Endothelial cell of umbilical vein (primary cell): Measurements from ENCODE around the gene PRDM12. TPM values are rescaled to one million over a fixed set of nuclear protein-coding genes. Genes with fewer than 3 reads are reported as not detected.

Experiments
- BruUV-seq: library from RNA; stranded (reverse); fragments of 400-500 nt; replicated peaks from 2 replicates; lab custom pipeline; 2021; lab: Mats Ljungman, UMichigan
- CTCF ChIA-PET: fragments of 300-600, 350-600 bp; sonication (Branson Sonifier 250); formaldehyde crosslinking; loops from one replicate; lab custom pipeline; 2021; ENCODE audit warnings: antibody characterized with exemption, inconsistent platforms; lab: Charles Lee
- POLR2A ChIA-PET: fragments of 300-600, 350-600 bp; sonication (Branson Sonifier 250); formaldehyde crosslinking; loops from one replicate; lab custom pipeline; 2021; ENCODE audit warnings: antibody characterized with exemption, inconsistent platforms; lab: Charles Lee
- DNase-seq: peaks from one replicate; pipeline ENCODE4 v3.0.0-alpha.2; 2011; ENCODE audit warnings: low read depth, low spot score
- FAIRE-seq: peaks from 2 replicates; lab custom pipeline; 2011; peaks lifted over from hg19 to GRCh38; lab: Jason Lieb, UNC
- H2AFZ ChIP-seq: 2 replicates; pipeline ENCODE4 v1.6.0; 2012; ENCODE audit warnings: low read depth, low read length, control low read depth, inconsistent platforms
- H3K27ac ChIP-seq: 2 replicates; pipeline ENCODE4 v1.5.1; 2011; ENCODE audit warnings: low read depth, mild to moderate bottlenecking, control low read depth, low read length, moderate library complexity; ENCODE audit not compliant: insufficient read depth
- H3K27me3 ChIP-seq, 2 experiments: 2 replicates each; pipeline versions ENCODE4 v1.6.0 to v1.6.1; 2011; ENCODE audit warnings: low read length in 2 of 2, mixed read lengths in 1 of 2; ENCODE audit not compliant: control insufficient read depth in 2 of 2, insufficient read depth in 2 of 2
- H3K36me3 ChIP-seq, 2 experiments: 2 replicates in 1 of 2; 3 replicates in 1 of 2; pipeline ENCODE4 v1.5.1; 2011; ENCODE audit warnings: low read length in 2 of 2, mild to moderate bottlenecking in 1 of 2, moderate library complexity in 1 of 2; ENCODE audit not compliant: control insufficient read depth in 2 of 2, insufficient read depth in 2 of 2; ENCODE audit errors: extremely low read depth in 1 of 2
- H3K4me1 ChIP-seq: 3 replicates; pipeline ENCODE4 v1.5.1; 2011; ENCODE audit warnings: mild to moderate bottlenecking, low read length; ENCODE audit not compliant: control insufficient read depth, insufficient read depth; ENCODE audit errors: extremely low read depth
- H3K4me2 ChIP-seq: 2 replicates; pipeline ENCODE4 v1.6.1; 2011; ENCODE audit warnings: low read length, control low read depth, mixed read lengths; ENCODE audit not compliant: insufficient read depth
- H3K4me3 ChIP-seq, 3 experiments: fragments of 200-600 bp in 1 of 3; sonication (generic), shearing (Covaris generic) in 1 of 3; replicated peaks in 1 of 3; 2 replicates each; pipeline ENCODE4 v1.5.1; 2011 to 2016; ENCODE audit warnings: control low read depth in 3 of 3, low read length in 3 of 3, mild to moderate bottlenecking in 2 of 3, inconsistent platforms in 1 of 3, low read depth in 1 of 3, moderate library complexity in 1 of 3; ENCODE audit not compliant: insufficient read depth in 1 of 3
- H3K79me2 ChIP-seq: 2 replicates; pipeline ENCODE4 v1.6.0; 2012; ENCODE audit warnings: low read length, inconsistent platforms; ENCODE audit not compliant: control insufficient read depth, insufficient read depth
- H3K9ac ChIP-seq: replicated peaks from 2 replicates; pipeline ENCODE3; 2011; ENCODE audit warnings: low read length, control low read depth; ENCODE audit not compliant: insufficient read depth; ENCODE audit errors: extremely low read depth
- H3K9me1 ChIP-seq: replicated peaks from 3 replicates; pipeline ENCODE4 v1.6.0; 2011; ENCODE audit warnings: mild to moderate bottlenecking, low read length; ENCODE audit not compliant: control insufficient read depth, insufficient read depth; ENCODE audit errors: extremely low read depth
- H3K9me3 ChIP-seq: replicated peaks from 2 replicates; pipeline ENCODE4 v1.5.1; 2012; ENCODE audit warnings: low read length, inconsistent platforms; ENCODE audit not compliant: control insufficient read depth, insufficient read depth
- H4K20me1 ChIP-seq: replicated peaks from 2 replicates; pipeline ENCODE3; 2011; ENCODE audit warnings: mild to moderate bottlenecking, low read length; ENCODE audit not compliant: control insufficient read depth, insufficient read depth; ENCODE audit errors: extremely low read depth
- EZH2 ChIP-seq: IDR thresholded peaks from 2 replicates; pipeline ENCODE4 v1.6.1; 2012; ENCODE audit warnings: borderline replicate concordance, low read depth, mild to moderate bottlenecking, moderate library complexity, low read length, inconsistent platforms; ENCODE audit not compliant: severe bottlenecking
- FOS ChIP-seq: IDR thresholded peaks from 2 replicates; pipeline ENCODE4 v1.6.1; 2011; ENCODE audit warnings: mild to moderate bottlenecking, low read length, moderate library complexity, borderline replicate concordance; ENCODE audit not compliant: insufficient read depth
- GATA2 ChIP-seq: IDR thresholded peaks from 2 replicates; pipeline ENCODE4 v1.7.0; 2011; ENCODE audit warnings: low read depth, mild to moderate bottlenecking, moderate library complexity, mixed read lengths, low read length; ENCODE audit not compliant: insufficient read length, insufficient read depth
- JUN ChIP-seq: IDR thresholded peaks from 2 replicates; pipeline ENCODE4 v1.6.1; 2011; ENCODE audit warnings: borderline replicate concordance, low read depth; ENCODE audit not compliant: insufficient read length, insufficient read depth
- MYC ChIP-seq: IDR thresholded peaks from one replicate; pipeline ENCODE4 v1.6.1; 2011; ENCODE audit warnings: mild to moderate bottlenecking, low read depth, low read length
- POLR2A ChIP-seq: IDR thresholded peaks from 2 replicates; pipeline ENCODE4 v1.6.1; 2012; ENCODE audit warnings: low read depth, mild to moderate bottlenecking, control low read depth, low read length
- POLR2AphosphoS5 ChIP-seq: IDR thresholded peaks from 2 replicates; pipeline ENCODE4 v1.6.1; 2012; ENCODE audit warnings: low read depth, mild to moderate bottlenecking, control low read depth, low read length, moderate library complexity; ENCODE audit not compliant: insufficient read depth
- dilution Hi-C: fragments of 300-500 bp; cut with MboI; formaldehyde crosslinking; loops from one replicate; pipeline ENCODE4 v1.15.0; 2019; ENCODE audit warnings: low sequenced_read_pairs; ENCODE audit not compliant: extremely low pct_ligation_motif_present
- intact Hi-C: fragments of 100-400 bp; cut with micrococcal nuclease; formaldehyde crosslinking; loops from one replicate; pipeline ENCODE4 v1.10.0; 2022
- polyA plus RNA-seq, 4 experiments: library from polyadenylated mRNA; depleted of rRNA in 3 of 4; stranded (reverse) in 3 of 4; unstranded in 1 of 4; fragments of >200 nt; gene quantifications; 2 replicates each; pipeline versions ENCODE4 v1.2.1 to v1.2.3, GENCODE V29; 2011 to 2012; ENCODE audit warnings: missing spikeins in 1 of 4
- total RNA-seq: library from RNA; stranded (reverse); gene quantifications from 2 replicates; pipeline ENCODE4 v1.2.3, GENCODE V29; 2021
- TF ChIP-seq, protein P1 (sequence below): IDR thresholded peaks from 2 replicates; pipeline ENCODE4 v1.6.1; 2011; ENCODE audit not compliant: insufficient read depth, insufficient read length
- TF ChIP-seq, protein P2 (sequence below), 2 donors: IDR thresholded peaks; 1 replicate in 1 of 2; 2 replicates in 1 of 2; pipeline ENCODE4 v1.5.1; 2011; ENCODE audit warnings: low read length in 2 of 2, mild to moderate bottlenecking in 2 of 2, moderate library complexity in 2 of 2, control low read depth in 1 of 2, inconsistent platforms in 1 of 2, low read depth in 1 of 2; ENCODE audit not compliant: insufficient read depth in 1 of 2; ENCODE audit errors: extremely low read depth in 1 of 2

PRDM12 gene
- total and polyA plus RNA-seq, 2 donors (not counting 3 experiments of a cell fraction or from before 2014, with no cell fraction given): not detected

DNA sequence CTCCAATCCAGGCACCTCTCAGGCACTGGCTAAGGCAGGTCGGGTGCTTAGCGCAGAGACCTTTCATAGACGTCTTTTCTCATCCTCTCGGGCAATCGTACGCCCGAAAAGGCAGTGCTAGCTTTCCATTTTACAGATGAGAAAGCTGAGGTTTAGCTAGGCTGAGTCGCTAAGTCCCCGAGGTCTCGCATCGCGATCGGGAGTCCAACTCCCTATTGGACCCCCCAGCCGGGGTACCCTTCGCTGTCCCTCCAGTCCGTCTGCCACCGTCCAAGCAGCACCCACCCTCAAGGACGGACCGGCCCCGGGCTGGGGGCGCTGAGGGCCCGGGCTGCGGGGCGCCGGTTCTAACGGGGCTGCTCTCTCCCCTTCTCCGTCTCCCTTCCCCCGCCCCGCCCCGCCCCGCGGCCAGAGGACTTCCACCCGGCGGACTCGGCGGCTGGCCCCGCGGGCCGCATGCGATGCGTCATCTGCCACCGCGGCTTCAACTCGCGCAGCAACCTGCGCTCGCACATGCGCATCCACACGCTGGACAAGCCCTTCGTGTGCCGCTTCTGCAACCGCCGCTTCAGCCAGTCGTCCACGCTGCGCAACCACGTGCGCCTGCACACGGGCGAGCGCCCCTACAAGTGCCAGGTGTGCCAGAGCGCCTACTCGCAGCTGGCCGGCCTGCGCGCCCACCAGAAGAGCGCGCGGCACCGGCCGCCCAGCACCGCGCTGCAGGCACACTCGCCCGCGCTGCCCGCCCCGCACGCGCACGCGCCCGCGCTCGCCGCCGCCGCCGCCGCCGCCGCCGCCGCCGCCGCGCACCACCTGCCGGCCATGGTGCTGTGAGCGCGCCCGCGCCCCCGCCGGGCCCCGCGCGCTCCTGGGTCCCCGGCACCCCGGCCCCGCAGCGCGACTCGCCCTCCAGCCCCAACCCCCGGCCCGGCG, 16.7 kb downstream of the PRDM12 start:
- ChIA-PET POLR2A (no interaction called here), CTCF (interaction anchor here (1.6 to 3.3 kb wide), 5 partner anchors 11 to 228 kb away, joined by 5 to 163 read pairs (median 13); partner anchors contain the start of gene EXOSC2)
- H4K20me1 ChIP-seq: no peaks in the 10 kb centered on the region
- H3K9ac ChIP-seq: no peak overlapping the region
- dilution Hi-C loops (loop anchor here (25.0 kb wide), 1 partner anchor 181 kb away; no protein-coding TSS in a partner anchor), intact Hi-C loops (loop anchor here (5.0 kb wide), 1 partner anchor 99 kb away; no protein-coding TSS in a partner anchor)
- no peaks in the 10 kb centered on the region for H3K79me2 ChIP-seq
- no peak for FAIRE-seq
- H3K9me1 ChIP-seq: no peaks in the 10 kb centered on the region
- no peaks in the 10 kb centered on the region for H3K9me3 ChIP-seq
- H3K27ac ChIP-seq: no peak overlapping the region
- H2AFZ ChIP-seq: peak overlapping the region; percentile 95
- H3K27me3 ChIP-seq: peaks cover 0 to 3% of the 10 kb centered on the region in 2 experiments
- peak overlapping the region; percentile 71 for H3K4me2 ChIP-seq
- TF ChIP-seq, protein P1, sequence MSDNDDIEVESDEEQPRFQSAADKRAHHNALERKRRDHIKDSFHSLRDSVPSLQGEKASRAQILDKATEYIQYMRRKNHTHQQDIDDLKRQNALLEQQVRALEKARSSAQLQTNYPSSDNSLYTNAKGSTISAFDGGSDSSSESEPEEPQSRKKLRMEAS: peak; percentile 94
- peak; percentile 53 for TF ChIP-seq FOS
- TF ChIP-seq EZH2: no peak
- no peak for TF ChIP-seq POLR2AphosphoS5
- TF ChIP-seq MYC: no peak
- TF ChIP-seq GATA2: no peak
- TF ChIP-seq JUN: no peak
- TF ChIP-seq POLR2A: no peak
- TF ChIP-seq, protein P2, sequence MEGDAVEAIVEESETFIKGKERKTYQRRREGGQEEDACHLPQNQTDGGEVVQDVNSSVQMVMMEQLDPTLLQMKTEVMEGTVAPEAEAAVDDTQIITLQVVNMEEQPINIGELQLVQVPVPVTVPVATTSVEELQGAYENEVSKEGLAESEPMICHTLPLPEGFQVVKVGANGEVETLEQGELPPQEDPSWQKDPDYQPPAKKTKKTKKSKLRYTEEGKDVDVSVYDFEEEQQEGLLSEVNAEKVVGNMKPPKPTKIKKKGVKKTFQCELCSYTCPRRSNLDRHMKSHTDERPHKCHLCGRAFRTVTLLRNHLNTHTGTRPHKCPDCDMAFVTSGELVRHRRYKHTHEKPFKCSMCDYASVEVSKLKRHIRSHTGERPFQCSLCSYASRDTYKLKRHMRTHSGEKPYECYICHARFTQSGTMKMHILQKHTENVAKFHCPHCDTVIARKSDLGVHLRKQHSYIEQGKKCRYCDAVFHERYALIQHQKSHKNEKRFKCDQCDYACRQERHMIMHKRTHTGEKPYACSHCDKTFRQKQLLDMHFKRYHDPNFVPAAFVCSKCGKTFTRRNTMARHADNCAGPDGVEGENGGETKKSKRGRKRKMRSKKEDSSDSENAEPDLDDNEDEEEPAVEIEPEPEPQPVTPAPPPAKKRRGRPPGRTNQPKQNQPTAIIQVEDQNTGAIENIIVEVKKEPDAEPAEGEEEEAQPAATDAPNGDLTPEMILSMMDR (IDR thresholded peaks at IDR 0.05; ENCODE audit: extremely low read depth in 1 of 2, insufficient read depth in 1 of 2, low read depth in 1 of 2, low read length in 2 of 2): no peak
- H3K36me3 ChIP-seq: no peaks in the 10 kb centered on the region
- peak; percentile 88 for DNase-seq
- peaks cover 11% of the 10 kb centered on the region for H3K4me1 ChIP-seq
- H3K4me3 ChIP-seq: peak overlapping the region in 1 of 3 experiments; percentile 35
- BruUV-seq: no TSS peak
